Keratinocyte (primary cell): Measurements from ENCODE around the gene ZNF142. TPM values are rescaled to one million over a fixed set of nuclear protein-coding genes. Genes with fewer than 3 reads are reported as not detected.
A peak's percentile ranks its signal among the peaks of the same experiment; 100 is the strongest.

ENCODE experiments used
- DNase-seq: peaks from one replicate; pipeline ENCODE4 v3.0.0-alpha.2; 2011; ENCODE audit warnings: low read depth, missing footprints, low spot score
- FAIRE-seq: peaks from 2 replicates; lab custom pipeline; 2011; peaks lifted over from hg19 to GRCh38; lab: Jason Lieb, UNC
- H2AFZ ChIP-seq: 2 replicates; pipeline ENCODE4 v1.6.0; 2012; ENCODE audit warnings: low read length, control low read depth, inconsistent platforms; ENCODE audit not compliant: control insufficient read depth
- H3K27ac ChIP-seq: 2 replicates; pipeline ENCODE4 v1.5.1; 2011; ENCODE audit warnings: low read length; ENCODE audit not compliant: control insufficient read depth, insufficient read depth
- H3K27me3 ChIP-seq: 3 replicates; pipeline ENCODE4 v1.6.0; 2011; ENCODE audit warnings: low read length; ENCODE audit not compliant: control insufficient read depth, insufficient read depth; ENCODE audit errors: extremely low read depth
- H3K36me3 ChIP-seq, 2 experiments: 2 replicates in 1 of 2; 3 replicates in 1 of 2; pipeline ENCODE4 v1.5.1; 2011; ENCODE audit warnings: low read length in 2 of 2, mild to moderate bottlenecking in 1 of 2; ENCODE audit not compliant: control insufficient read depth in 2 of 2, insufficient read depth in 2 of 2; ENCODE audit errors: extremely low read depth in 1 of 2
- H3K4me1 ChIP-seq: 3 replicates; pipeline ENCODE4 v1.5.1; 2011; ENCODE audit warnings: low read length; ENCODE audit not compliant: control insufficient read depth, insufficient read depth; ENCODE audit errors: extremely low read depth
- H3K4me2 ChIP-seq: 3 replicates; pipeline ENCODE4 v1.6.0; 2011; ENCODE audit warnings: low read depth, low read length; ENCODE audit not compliant: control insufficient read depth, insufficient read depth; ENCODE audit errors: extremely low read depth
- H3K4me3 ChIP-seq, 3 experiments: fragments of 200-600 bp in 1 of 3; sonication (generic) in 1 of 3; 2 replicates in 2 of 3; 3 replicates in 1 of 3; pipeline ENCODE4 v1.5.1; 2011 to 2016; ENCODE audit warnings: low read length in 3 of 3, mild to moderate bottlenecking in 3 of 3, control low read depth in 2 of 3, inconsistent platforms in 1 of 3, low read depth in 1 of 3, mixed read lengths in 1 of 3, mixed run types in 1 of 3, moderate library complexity in 1 of 3; ENCODE audit not compliant: control insufficient read depth in 2 of 3, insufficient read depth in 2 of 3; ENCODE audit errors: extremely low read depth in 1 of 3
- H3K79me2 ChIP-seq: 2 replicates; pipeline ENCODE4 v1.6.0; 2012; ENCODE audit warnings: low read length; ENCODE audit not compliant: control insufficient read depth, insufficient read depth
- H3K9ac ChIP-seq: 3 replicates; pipeline ENCODE4 v1.6.0; 2011; ENCODE audit warnings: low read length; ENCODE audit not compliant: control insufficient read depth, insufficient read depth; ENCODE audit errors: extremely low read depth
- H3K9me1 ChIP-seq: 3 replicates; pipeline ENCODE4 v1.6.0; 2011; ENCODE audit warnings: low read length; ENCODE audit not compliant: control insufficient read depth, insufficient read depth; ENCODE audit errors: extremely low read depth
- H3K9me3 ChIP-seq: 2 replicates; pipeline ENCODE4 v1.5.1; 2012; ENCODE audit warnings: low read depth, low read length; ENCODE audit not compliant: control insufficient read depth
- H4K20me1 ChIP-seq: 3 replicates; pipeline ENCODE4 v1.6.0; 2011; ENCODE audit warnings: low read length; ENCODE audit not compliant: control insufficient read depth, insufficient read depth; ENCODE audit errors: extremely low read depth
- CTCF ChIP-seq, 3 experiments: IDR thresholded peaks in 1 of 3; conservative IDR thresholded peaks in 1 of 3; optimal IDR thresholded peaks in 1 of 3; 2 replicates in 2 of 3; 3 replicates in 1 of 3; pipeline versions ENCODE3 to v1.5.1; 2011; ENCODE audit warnings: low read length in 3 of 3, mild to moderate bottlenecking in 3 of 3, moderate library complexity in 2 of 3, control low read depth in 1 of 3, inconsistent platforms in 1 of 3; ENCODE audit not compliant: insufficient read depth in 2 of 3; ENCODE audit errors: extremely low read depth in 1 of 3
- EZH2 ChIP-seq: IDR thresholded peaks from one replicate; pipeline ENCODE4 v1.6.1; 2012; ENCODE audit warnings: inconsistent platforms, mild to moderate bottlenecking, low read length, moderate library complexity
- dilution Hi-C: fragments of 300-500 bp; cut with MboI; formaldehyde crosslinking; loops from one replicate; pipeline ENCODE4 v1.7.0; 2020; ENCODE audit warnings: low sequenced_read_pairs; ENCODE audit not compliant: extremely low pct_ligation_motif_present
- polyA plus RNA-seq, 5 experiments: library from polyadenylated mRNA; depleted of rRNA in 3 of 5; stranded (reverse) in 3 of 5; stranded (forward) in 1 of 5; unstranded in 1 of 5; fragments of >200 nt; gene quantifications; 1 replicate in 1 of 5; 2 replicates in 3 of 5; 3 replicates in 1 of 5; pipeline versions ENCODE4 v1.2.1 to v1.2.3, GENCODE V29; 2011 to 2012; ENCODE audit warnings: missing spikeins in 2 of 5, low read depth in 1 of 5, low replicate concordance in 1 of 5
- small RNA-seq, 3 experiments: library from RNA; depleted of rRNA; stranded (forward); fragments of <200 nt; gene quantifications; one replicate each; pipeline ENCODE3, GENCODE V24; 2012; ENCODE audit warnings: low read depth in 3 of 3, low replicate concordance in 1 of 3; ENCODE audit not compliant: insufficient read length in 3 of 3

Gene ZNF142
- polyA plus RNA-seq, 1 donor (not counting 4 experiments of a cell fraction or from before 2014, with no cell fraction given) = 4.5 TPM

GRCh38 chr2:218607436-218608115 lies 51.8 kb downstream of the ZNF142 start, which contains the start of gene PLCD4:
PLCD4 (plus strand) TSS chr2:218607899; CDS start chr2:218615740, 7,841 bp downstream.
- Histone ChIP-seq H3K4me2 (peak within 1 kb of the TSS; percentile 84), H3K27ac (peak within 1 kb of the TSS; percentile 70), H2AFZ (peak within 1 kb of the TSS; percentile 79), H3K9me1 (no peaks in the 10 kb centered on the region), H3K36me3 (no peaks in the 10 kb centered on the region), H3K4me1 (peaks cover 28% of the 10 kb centered on the region), H3K4me3 (peak within 1 kb of the TSS; percentile 35 to 61 (median 50)), H3K9ac (peak within 1 kb of the TSS; percentile 60), H3K27me3 (no peaks in the 10 kb centered on the region), H3K79me2 (no peaks in the 10 kb centered on the region), H3K9me3 (no peaks in the 10 kb centered on the region), H4K20me1 (no peaks in the 10 kb centered on the region)
- peak; percentile 48 for DNase-seq
- TF ChIP-seq EZH2 = no peak
- peak in 1 of 3 experiments; percentile 7 for TF ChIP-seq CTCF (optimal IDR thresholded peaks at IDR 0.05 in 1 of 3, IDR thresholded peaks at IDR 0.05 in 1 of 3, conservative IDR thresholded peaks at IDR 0.05 in 1 of 3; ENCODE audit: extremely low read depth in 1 of 3, insufficient read depth in 2 of 3, low read length in 3 of 3)
- peak; percentile 96 for FAIRE-seq
- dilution Hi-C loops = no loop called here

- no peak overlapping the region for H3K9ac ChIP-seq
- H3K4me2 ChIP-seq = no peak overlapping the region
- no peak for DNase-seq
- no peaks in the 10 kb centered on the region for H3K79me2 ChIP-seq
- TF ChIP-seq CTCF (optimal IDR thresholded peaks at IDR 0.05 in 1 of 3, IDR thresholded peaks at IDR 0.05 in 1 of 3, conservative IDR thresholded peaks at IDR 0.05 in 1 of 3; ENCODE audit: extremely low read depth in 1 of 3, insufficient read depth in 2 of 3, low read length in 3 of 3) (no peak), EZH2 (no peak)
- H3K27me3 ChIP-seq = no peaks in the 10 kb centered on the region
- H3K9me1 ChIP-seq = no peaks in the 10 kb centered on the region
- no peak overlapping the region for H3K27ac ChIP-seq
- H3K4me3 ChIP-seq = no peak overlapping the region
- H2AFZ ChIP-seq = no peak overlapping the region
- FAIRE-seq = no peak
- H3K36me3 ChIP-seq = no peaks in the 10 kb centered on the region
- H3K4me1 ChIP-seq = peaks cover 28% of the 10 kb centered on the region
- no peaks in the 10 kb centered on the region for H4K20me1 ChIP-seq
- no peaks in the 10 kb centered on the region for H3K9me3 ChIP-seq
- dilution Hi-C loops = no loop called here
These were observed 54.0 kb downstream of the ZNF142 start for GRCh38 chr2:218605432-218605831.

Small RNAs within 50 kb of the gene (small RNA-seq; reads per million reads assigned to genes)
- gene RNU6-136P = 0 reads per million in 3 experiments

Other genes starting within 250 kb of the ZNF142 start
- not detected in 3 replicates for gene VIL1, start 240.5 kb downstream of the ZNF142 start, polyA plus RNA-seq
- 2.2 to 4.2 TPM (median 2.7 TPM) in 3 replicates for gene USP37, start 91.3 kb downstream of the ZNF142 start, polyA plus RNA-seq
- 41.9 to 66.7 TPM (median 48.1 TPM) in 3 replicates for gene CNOT9, start 90.8 kb downstream of the ZNF142 start, polyA plus RNA-seq
- 10.2 to 15.3 TPM (median 13.2 TPM) in 3 replicates for gene PLCD4, start 51.7 kb downstream of the ZNF142 start, polyA plus RNA-seq
- 56.6 to 62.3 TPM (median 57.7 TPM) in 3 replicates for gene BCS1L, start 60 bp upstream of the ZNF142 start, polyA plus RNA-seq
- gene RNF25, start 12.4 kb upstream of the ZNF142 start, polyA plus RNA-seq = 65.0 to 107 TPM (median 82.5 TPM) in 3 replicates
- gene STK36, start 12.5 kb upstream of the ZNF142 start, polyA plus RNA-seq = 17.3 to 25.4 TPM (median 19.0 TPM) in 3 replicates
- gene TTLL4, start 51.2 kb upstream of the ZNF142 start, polyA plus RNA-seq = 19.6 to 26.3 TPM (median 20.1 TPM) in 3 replicates
- gene CYP27A1, start 122.5 kb upstream of the ZNF142 start, polyA plus RNA-seq = 0.12 to 0.27 TPM (median 0.19 TPM) in 3 replicates
- not detected in 3 replicates for gene PRKAG3, start 172.2 kb upstream of the ZNF142 start, polyA plus RNA-seq
- gene WNT6, start 200.2 kb upstream of the ZNF142 start, polyA plus RNA-seq = 0.15 TPM in 1 of 3 replicates, not detected in the others
- 0.78 to 6.6 TPM (median 2.1 TPM) in 3 replicates for gene WNT10A, start 221.2 kb upstream of the ZNF142 start, polyA plus RNA-seq